K562 (cell line): ENCODE measurements around the gene SBK3. TPM values are rescaled to one million over a fixed set of nuclear protein-coding genes. Genes with fewer than 3 reads are reported as not detected.

Experiments used
- ATAC-seq: fragments of 200-7000 bp; cut with Tn5 transposase; 3 replicates; pipeline ENCODE4 v1.9.1; 2020; ENCODE audit warnings: moderate library complexity
- BruUV-seq: library from RNA; stranded (reverse); fragments of 400-500 nt; replicated peaks from 2 replicates; lab custom pipeline; 2021; lab: Mats Ljungman, UMichigan
- CTCF ChIA-PET: fragments of 300-600 bp; formaldehyde crosslinking; extraction: SDS; loops from one replicate; lab custom pipeline; 2021; ENCODE audit warnings: low intra/inter-chr PET ratio; lab: Yijun Ruan, JAX
- POLR2A ChIA-PET: fragments of 300-600, 350-650 bp; sonication (Branson Sonifier 250); formaldehyde crosslinking; extraction: SDS; loops from one replicate; lab custom pipeline; 2021; ENCODE audit warnings: antibody characterized with exemption, inconsistent platforms; lab: Yijun Ruan, JAX
- DNase-seq, 4 experiments: peaks; one replicate each; pipeline versions ENCODE4 v3.0.0 to v3.0.0-alpha.2; 2011 to 2018; ENCODE audit warnings: low spot score in 3 of 4, mixed read lengths in 3 of 4; ENCODE audit errors: extremely low read depth in 1 of 4
- FAIRE-seq: peaks from 2 replicates; lab custom pipeline; 2011; peaks lifted over from hg19 to GRCh38; lab: Jason Lieb, UNC
- H2AFZ ChIP-seq: 2 replicates; pipeline ENCODE4 v1.6.0; 2011; ENCODE audit warnings: low read depth, low read length, control low read depth, inconsistent platforms
- H3K27ac ChIP-seq: fragments of 200-600 bp; 3 replicates; pipeline ENCODE4 v1.8.0; 2011; ENCODE audit warnings: low read depth, mild to moderate bottlenecking, control low read depth, inconsistent platforms, low read length, moderate library complexity, mixed read lengths; ENCODE audit errors: extremely low read depth
- H3K27me3 ChIP-seq, 2 experiments: fragments of 300-600 bp in 1 of 2; 2 replicates in 1 of 2; 3 replicates in 1 of 2; pipeline versions ENCODE4 v1.6.0 to v1.8.0; 2011; ENCODE audit warnings: inconsistent platforms in 2 of 2, low read length in 2 of 2, mild to moderate bottlenecking in 1 of 2, mixed read lengths in 1 of 2, moderate library complexity in 1 of 2; ENCODE audit not compliant: control insufficient read depth in 2 of 2, insufficient read depth in 2 of 2
- H3K36me3 ChIP-seq: fragments of 300-600 bp; 3 replicates; pipeline ENCODE4 v1.8.0; 2011; ENCODE audit warnings: mild to moderate bottlenecking, low read length, inconsistent platforms; ENCODE audit not compliant: control insufficient read depth, insufficient read depth
- H3K4me1 ChIP-seq, 2 experiments: fragments of 200-600 bp in 1 of 2; replicated peaks in 1 of 2; 2 replicates in 1 of 2; 3 replicates in 1 of 2; pipeline versions ENCODE4 v1.5.1 to v1.8.0; 2011; ENCODE audit warnings: inconsistent platforms in 2 of 2, low read length in 2 of 2, mild to moderate bottlenecking in 1 of 2, mixed read lengths in 1 of 2, moderate library complexity in 1 of 2; ENCODE audit not compliant: control insufficient read depth in 2 of 2, insufficient read depth in 2 of 2
- H3K4me2 ChIP-seq: 2 replicates; pipeline ENCODE4 v1.6.1; 2011; ENCODE audit warnings: low read length, control low read depth, inconsistent platforms, mixed read lengths; ENCODE audit not compliant: insufficient read depth
- H3K4me3 ChIP-seq: fragments of 200-600 bp; sonication (generic), shearing (Covaris generic); 2 replicates; pipeline ENCODE4 v1.5.1; 2016; ENCODE audit warnings: control low read depth, inconsistent platforms
- H3K79me2 ChIP-seq: fragments of 200-600 bp; 3 replicates; pipeline ENCODE4 v1.8.0; 2011; ENCODE audit warnings: low read length, inconsistent platforms; ENCODE audit not compliant: control insufficient read depth, insufficient read depth
- H3K9ac ChIP-seq, 2 experiments: 2 replicates each; pipeline versions ENCODE4 v1.6.0 to v1.6.1; 2011; ENCODE audit warnings: low read depth in 2 of 2, low read length in 2 of 2, control low read depth in 1 of 2, inconsistent platforms in 1 of 2, mild to moderate bottlenecking in 1 of 2, mixed read lengths in 1 of 2; ENCODE audit not compliant: insufficient read depth in 1 of 2
- H3K9me1 ChIP-seq: one replicate; pipeline ENCODE4 v1.6.0; 2011; ENCODE audit warnings: inconsistent platforms, mild to moderate bottlenecking, low read length, moderate library complexity; ENCODE audit not compliant: control insufficient read depth, insufficient read depth
- H3K9me3 ChIP-seq: replicated peaks from 2 replicates; pipeline ENCODE4 v1.5.1; 2011; ENCODE audit warnings: low read depth, low read length, inconsistent platforms; ENCODE audit not compliant: control insufficient read depth, insufficient read depth
- H4K20me1 ChIP-seq: replicated peaks from 2 replicates; pipeline ENCODE4 v1.6.1; 2011; ENCODE audit warnings: low read length, inconsistent platforms, mixed read lengths; ENCODE audit not compliant: control insufficient read depth, insufficient read depth
- BACH1 ChIP-seq: fragments of 200-800 bp; sonication (Bioruptor generic); IDR thresholded peaks from 2 replicates; pipeline ENCODE4 v1.6.1; 2016; ENCODE audit warnings: missing genetic modification characterization, missing compliant biosample characterization
- CTCF ChIP-seq, 3 experiments: IDR thresholded peaks in 2 of 3; conservative IDR thresholded peaks in 1 of 3; 2 replicates each; pipeline ENCODE4 v1.5.1; 2011 to 2012; ENCODE audit warnings: low read length in 3 of 3, mild to moderate bottlenecking in 3 of 3, control low read depth in 2 of 3, improper control_type of control experiment in 1 of 3, inconsistent platforms in 1 of 3, low read depth in 1 of 3, mixed read lengths in 1 of 3, moderate library complexity in 1 of 3; ENCODE audit not compliant: insufficient read depth in 2 of 3
- GMEB1 ChIP-seq: fragments of 250-450 bp; sonication (Bioruptor Pico); IDR thresholded peaks from 2 replicates; pipeline ENCODE4 v1.4.0; 2020; ENCODE audit warnings: mild to moderate bottlenecking
- SIX5 ChIP-seq, 2 experiments: IDR thresholded peaks; 2 replicates each; pipeline ENCODE4 v1.6.1; 2011; ENCODE audit warnings: low read length in 2 of 2, borderline replicate concordance in 1 of 2, low read depth in 1 of 2, mild to moderate bottlenecking in 1 of 2, moderate library complexity in 1 of 2; ENCODE audit not compliant: insufficient read depth in 1 of 2
- TAF15 ChIP-seq: fragments of 200-400 bp; formaldehyde crosslinking; IDR thresholded peaks from 2 replicates; pipeline ENCODE4 v1.6.1; 2017; ENCODE audit warnings: mild to moderate bottlenecking, low read depth, low read length, moderate library complexity
- TSC22D4 ChIP-seq: fragments of 450-650 bp; IDR thresholded peaks from 2 replicates; pipeline ENCODE4 v1.6.1; 2016; ENCODE audit warnings: missing genetic modification characterization, missing biosample characterization, control low read depth
- ZBTB7A ChIP-seq: IDR thresholded peaks from 2 replicates; pipeline ENCODE4 v1.6.1; 2011; ENCODE audit warnings: low read depth, mild to moderate bottlenecking, low read length, moderate library complexity, borderline replicate concordance; ENCODE audit not compliant: control insufficient read depth
- ZBTB8A ChIP-seq: fragments of 450-650 bp; IDR thresholded peaks from 2 replicates; pipeline ENCODE4 v1.6.1; 2018; ENCODE audit warnings: mild to moderate bottlenecking, moderate library complexity; ENCODE audit not compliant: partially characterized antibody
- ZNF224 ChIP-seq: sonication (generic); formaldehyde crosslinking; IDR thresholded peaks from 2 replicates; pipeline ENCODE4 v1.8.0; 2022; ENCODE audit warnings: mild to moderate bottlenecking, missing genetic modification reagents
- ZNF253 ChIP-seq: fragments of 250-450 bp; sonication (Bioruptor Pico); conservative IDR thresholded peaks from 2 replicates; pipeline ENCODE4 v1.6.1; 2021; ENCODE audit warnings: mild to moderate bottlenecking
- ZNF41 ChIP-seq: fragments of 250-450 bp; sonication (Bioruptor Pico); conservative IDR thresholded peaks from 2 replicates; pipeline ENCODE4 v1.4.0; 2020; ENCODE audit warnings: mild to moderate bottlenecking
- WGBS: fragments of 100-300 bp; shearing (Covaris generic); methylation state at CpG from one replicate; pipeline ENCODE4 v1.1.6; 2016; ENCODE audit warnings: low coverage, mixed read lengths; ENCODE audit not compliant: insufficient coverage; ENCODE audit errors: missing lambda C conversion rate; 5-methylcytosine and 5-hydroxymethylcytosine counted together
- in situ Hi-C: fragments of 300-500 bp; cut with MboI; formaldehyde crosslinking; loops from 4 replicates; pipeline ENCODE4 v1.15.0; 2018; ENCODE audit warnings: inconsistent platforms, mixed read lengths
- intact Hi-C: fragments of 100-400 bp; cut with micrococcal nuclease; formaldehyde crosslinking; loops from 2 replicates; pipeline ENCODE4 v1.14.2; 2022
- polyA plus RNA-seq, 8 experiments: library from polyadenylated mRNA; depleted of rRNA in 4 of 8; stranded (reverse) in 5 of 8; unstranded in 3 of 8; fragments of >200 nt; fragmentation: Nextera tagmentation in 2 of 8; fragmentation: Illumina TruSeq in 1 of 8; extraction: Ambion mirVana in 2 of 8; extraction: Trizol in 1 of 8; gene quantifications; 2 replicates each; pipeline versions ENCODE4 v1.2.1 to v1.2.3, GENCODE V29; 2011 to 2014; ENCODE audit warnings: inconsistent platforms in 1 of 8, missing spikeins in 1 of 8
- total RNA-seq, 7 experiments: library from RNA; depleted of rRNA in 6 of 7; stranded (reverse); fragments of >200 nt in 6 of 7; fragmentation: Illumina TruSeq in 2 of 7; extraction: Trizol in 2 of 7; gene quantifications; 2 replicates each; pipeline versions ENCODE4 v1.2.1 to v1.2.3, GENCODE V29; 2011 to 2021; ENCODE audit warnings: low replicate concordance in 1 of 7

Gene SBK3
- total and polyA plus RNA-seq, 9 of the 15 experiments (the other 6 are each of a cell fraction or from before 2014, with no cell fraction given): 0.11 to 0.43 (median 0.13) TPM; not detected in 6

- Histone ChIP-seq H3K9me1 (peaks cover 4% of the 10 kb centered on the region), H3K4me3 (no peak overlapping the region), H3K9ac (no peak overlapping the region), H3K79me2 (no peaks in the 10 kb centered on the region), H3K27me3 (no peaks in the 10 kb centered on the region), H3K36me3 (no peaks in the 10 kb centered on the region), H3K9me3 (no peaks in the 10 kb centered on the region), H4K20me1 (no peaks in the 10 kb centered on the region), H2AFZ (no peak overlapping the region), H3K27ac (no peak overlapping the region), H3K4me1 (peaks cover 0 to 40% of the 10 kb centered on the region in 2 experiments; a peak in 2 of 5 replicates), H3K4me2 (no peak overlapping the region)
- ChIA-PET POLR2A (no interaction called here), CTCF (no interaction called here)
- BruUV-seq: no TSS peak
- in situ Hi-C loops: no loop called here
- intact Hi-C loops: no loop called here
- DNase-seq (peak in 1 of 4 experiments; percentile 13), FAIRE-seq (no peak), ATAC-seq (no peak)
- TF ChIP-seq BACH1: no peak
- no peak for TF ChIP-seq SIX5 (IDR thresholded peaks at IDR 0.05; ENCODE audit: borderline replicate concordance in 1 of 2, insufficient read depth in 1 of 2, low read depth in 1 of 2, low read length in 2 of 2)
- TF ChIP-seq TSC22D4 (tag): no peak
- no peak for TF ChIP-seq TAF15
- WGBS: 28% methylated on average over 3 of the region's 5 CpGs
These were observed 7.6 kb downstream of the SBK3 start for GRCh38 chr19:55537741-55538111.

- TF ChIP-seq ZNF224 (CRISPR knock-in tag) (no peak), ZBTB7A (peak; percentile 63; the same call in 1 of the 2 replicates), ZNF41 (CRISPR knock-in tag) (no peak), CTCF (IDR thresholded peaks at IDR 0.05 in 2 of 3, conservative IDR thresholded peaks at IDR 0.05 in 1 of 3; ENCODE audit: insufficient read depth in 2 of 3, low read depth in 1 of 3, low read length in 3 of 3) (peak; percentile 39 to 51 (median 51); a peak in 5 of 6 replicates), ZBTB8A (no peak), ZNF253 (CRISPR knock-in tag) (no peak), GMEB1 (CRISPR knock-in tag) (no peak)
- DNase-seq (peak in 3 of 4 experiments; percentile 54 to 62 (median 60)), ATAC-seq (peak; percentile 75), FAIRE-seq (no peak)
- intact Hi-C loops: no loop called here
- ChIA-PET POLR2A (no interaction called here), CTCF (interaction anchor here (0.8 kb wide), 1 partner anchor 21 kb away, joined by 3 read pairs; no protein-coding TSS in a partner anchor)
- Histone ChIP-seq H3K27me3 (no peaks in the 10 kb centered on the region), H3K9me1 (no peaks in the 10 kb centered on the region), H4K20me1 (no peaks in the 10 kb centered on the region), H3K4me2 (no peak within 1 kb of the TSS), H3K9me3 (no peaks in the 10 kb centered on the region), H3K36me3 (no peaks in the 10 kb centered on the region), H3K4me1 (peaks cover 0 to 40% of the 10 kb centered on the region in 2 experiments; a peak in 2 of 5 replicates), H3K4me3 (no peak within 1 kb of the TSS), H3K27ac (no peak within 1 kb of the TSS), H3K79me2 (no peaks in the 10 kb centered on the region), H3K9ac (peak within 1 kb of the TSS in 1 of 2 experiments; percentile 64; a peak in 1 of 4 replicates), H2AFZ (no peak within 1 kb of the TSS)
- in situ Hi-C loops: no loop called here
- 46% methylated on average over 5 of the region's 14 CpGs for WGBS
- BruUV-seq: no TSS peak
These were observed 8.2 kb downstream of the SBK3 start, which contains the start of gene SBK2 for GRCh38 chr19:55536951-55537740. Gene SBK2 (minus strand): TSS chr19:55537133. CDS start chr19:55536294, 839 bp downstream.
